GM23338 (cell line): ENCODE measurements around the gene BAMBI. TPM values are rescaled to one million over a fixed set of nuclear protein-coding genes. Genes with fewer than 3 reads are reported as not detected.

Source experiments
- ATAC-seq: fragments of 200-7000 bp; cut with Tn5 transposase; 3 replicates; pipeline ENCODE4 v1.9.1; 2020
- DNase-seq: peaks from one replicate; pipeline ENCODE4 v3.0.0-alpha.2; 2015; ENCODE audit warnings: low spot score
- H2AFZ ChIP-seq: fragments of 200-600 bp; sonication (generic); 2 replicates; pipeline ENCODE4 v1.8.0; 2016; ENCODE audit warnings: antibody characterized with exemption, mild to moderate bottlenecking, moderate library complexity
- H3F3A ChIP-seq: fragments of 200-600 bp; sonication (generic); replicated peaks from 2 replicates; pipeline ENCODE4 v1.8.0; 2017; ENCODE audit warnings: antibody characterized with exemption, mixed run types, low read depth
- H3K27ac ChIP-seq: fragments of 200-600 bp; sonication (generic); 2 replicates; pipeline ENCODE4 v1.6.1; 2016; ENCODE audit warnings: low read depth
- H3K27me3 ChIP-seq: fragments of 200-600 bp; sonication (generic); 2 replicates; pipeline ENCODE4 v1.8.0; 2016; ENCODE audit warnings: mild to moderate bottlenecking, mixed run types, moderate library complexity; ENCODE audit not compliant: insufficient read depth
- H3K36me3 ChIP-seq: fragments of 200-600 bp; sonication (generic); 2 replicates; pipeline ENCODE4 v1.8.0; 2016; ENCODE audit warnings: mild to moderate bottlenecking; ENCODE audit not compliant: insufficient read depth
- H3K4me1 ChIP-seq: fragments of 200-600 bp; sonication (generic); 2 replicates; pipeline ENCODE4 v1.8.0; 2016; ENCODE audit warnings: mild to moderate bottlenecking, moderate library complexity; ENCODE audit not compliant: insufficient read depth
- H3K4me2 ChIP-seq: fragments of 200-600 bp; sonication (generic); 2 replicates; pipeline ENCODE4 v1.7.1; 2017; ENCODE audit warnings: mixed run types
- H3K4me3 ChIP-seq: fragments of 200-600 bp; sonication (generic); 2 replicates; pipeline ENCODE4 v1.6.1; 2016; ENCODE audit warnings: mixed run types
- H3K79me2 ChIP-seq: fragments of 200-600 bp; sonication (generic); replicated peaks from 2 replicates; pipeline ENCODE4 v1.8.0; 2017; ENCODE audit warnings: mild to moderate bottlenecking; ENCODE audit not compliant: insufficient read depth
- H3K9me2 ChIP-seq: fragments of 200-600 bp; sonication (generic); 2 replicates; pipeline ENCODE4 v1.8.0; 2017; ENCODE audit not compliant: insufficient read depth
- H4K20me1 ChIP-seq: fragments of 200-600 bp; sonication (generic); replicated peaks from 2 replicates; pipeline ENCODE4 v1.8.0; 2017; ENCODE audit warnings: mild to moderate bottlenecking; ENCODE audit not compliant: insufficient read depth
- H3K27ac Mint-ChIP-seq: 2 replicates; pipeline ENCODE4 v1.8.0; 2020; ENCODE audit warnings: inconsistent platforms, mild to moderate bottlenecking, moderate library complexity, mixed read lengths
- H3K27me3 Mint-ChIP-seq: 3 replicates; pipeline ENCODE4 v1.8.0; 2022; ENCODE audit warnings: low read depth, mild to moderate bottlenecking, moderate library complexity, mixed read lengths, inconsistent platforms; ENCODE audit not compliant: insufficient read depth, poor library complexity
- H3K36me3 Mint-ChIP-seq: 3 replicates; pipeline ENCODE4 v1.8.0; 2021; ENCODE audit warnings: low read depth, mild to moderate bottlenecking, inconsistent platforms, moderate library complexity, mixed read lengths
- H3K4me1 Mint-ChIP-seq: 3 replicates; pipeline ENCODE4 v1.8.0; 2020; ENCODE audit warnings: mild to moderate bottlenecking, inconsistent platforms, mixed read lengths
- H3K4me3 Mint-ChIP-seq: 3 replicates; pipeline ENCODE4 v1.8.0; 2021; ENCODE audit warnings: moderate library complexity, mild to moderate bottlenecking, inconsistent platforms, mixed read lengths
- H3K9me3 Mint-ChIP-seq: 3 replicates; pipeline ENCODE4 v1.8.0; 2020; ENCODE audit warnings: moderate library complexity, mild to moderate bottlenecking, inconsistent platforms, mixed read lengths
- CREB1 ChIP-seq: fragments of 250-450 bp; sonication (Bioruptor Pico); IDR thresholded peaks from 2 replicates; pipeline ENCODE4 v1.5.0; 2020; ENCODE audit warnings: low read depth, mild to moderate bottlenecking, moderate library complexity
- EZH2 ChIP-seq: fragments of 200-600 bp; sonication (generic); IDR thresholded peaks from one replicate; pipeline ENCODE4 v1.8.0; 2017; ENCODE audit warnings: antibody characterized with exemption, mild to moderate bottlenecking, low read depth; ENCODE audit not compliant: unreplicated experiment
- JUNB ChIP-seq: IDR thresholded peaks from one replicate; pipeline ENCODE4 v1.6.1; 2016; ENCODE audit warnings: antibody characterized with exemption; ENCODE audit not compliant: unreplicated experiment
- NANOG ChIP-seq: IDR thresholded peaks from 2 replicates; pipeline ENCODE4 v1.6.1; 2016; ENCODE audit warnings: antibody characterized with exemption, borderline replicate concordance
- POLR2AphosphoS5 ChIP-seq: IDR thresholded peaks from 2 replicates; pipeline ENCODE4 v1.6.1; 2016; ENCODE audit warnings: antibody characterized with exemption, low read depth
- ZNF114 ChIP-seq: fragments of 250-450 bp; sonication (Bioruptor Pico); IDR thresholded peaks from 2 replicates; pipeline ENCODE4 v1.5.0; 2020; ENCODE audit warnings: mild to moderate bottlenecking, moderate library complexity
- ZNF331 ChIP-seq: fragments of 250-450 bp; sonication (Bioruptor Pico); IDR thresholded peaks from 2 replicates; pipeline ENCODE4 v1.5.0; 2020; ENCODE audit warnings: low read depth, mild to moderate bottlenecking, moderate library complexity
- polyA plus RNA-seq: library from polyadenylated mRNA; unstranded; fragments of >200 nt; fragmentation: Nextera tagmentation; extraction: Ambion mirVana; gene quantifications from 2 replicates; pipeline ENCODE4 v1.2.1, GENCODE V29; 2016
- total RNA-seq: library from RNA; depleted of rRNA; stranded (reverse); fragments of >200 nt; shearing (Covaris generic); gene quantifications from 2 replicates; pipeline ENCODE4 v1.2.3, GENCODE V29; 2014
- TF ChIP-seq, protein P1 (sequence below), 2 experiments: fragments of 200-600 bp in 1 of 2; sonication (generic) in 1 of 2; conservative IDR thresholded peaks; 2 replicates each; pipeline versions ENCODE4 v1.5.1 to v1.6.1; 2016 to 2017; ENCODE audit warnings: antibody characterized with exemption in 2 of 2, low read depth in 2 of 2, mild to moderate bottlenecking in 2 of 2, moderate library complexity in 1 of 2
- TF ChIP-seq, protein P2 (sequence below): IDR thresholded peaks from 2 replicates; pipeline ENCODE4 v1.6.1; 2016; ENCODE audit warnings: antibody characterized with exemption
- TF ChIP-seq, protein P3 (sequence below): IDR thresholded peaks from one replicate; pipeline ENCODE4 v1.6.1; 2018; ENCODE audit warnings: antibody characterized with exemption; ENCODE audit not compliant: unreplicated experiment

The BAMBI gene
- total and polyA plus RNA-seq, 2 experiments from 2014 or later, result 20.1 to 37.5 TPM

DNA sequence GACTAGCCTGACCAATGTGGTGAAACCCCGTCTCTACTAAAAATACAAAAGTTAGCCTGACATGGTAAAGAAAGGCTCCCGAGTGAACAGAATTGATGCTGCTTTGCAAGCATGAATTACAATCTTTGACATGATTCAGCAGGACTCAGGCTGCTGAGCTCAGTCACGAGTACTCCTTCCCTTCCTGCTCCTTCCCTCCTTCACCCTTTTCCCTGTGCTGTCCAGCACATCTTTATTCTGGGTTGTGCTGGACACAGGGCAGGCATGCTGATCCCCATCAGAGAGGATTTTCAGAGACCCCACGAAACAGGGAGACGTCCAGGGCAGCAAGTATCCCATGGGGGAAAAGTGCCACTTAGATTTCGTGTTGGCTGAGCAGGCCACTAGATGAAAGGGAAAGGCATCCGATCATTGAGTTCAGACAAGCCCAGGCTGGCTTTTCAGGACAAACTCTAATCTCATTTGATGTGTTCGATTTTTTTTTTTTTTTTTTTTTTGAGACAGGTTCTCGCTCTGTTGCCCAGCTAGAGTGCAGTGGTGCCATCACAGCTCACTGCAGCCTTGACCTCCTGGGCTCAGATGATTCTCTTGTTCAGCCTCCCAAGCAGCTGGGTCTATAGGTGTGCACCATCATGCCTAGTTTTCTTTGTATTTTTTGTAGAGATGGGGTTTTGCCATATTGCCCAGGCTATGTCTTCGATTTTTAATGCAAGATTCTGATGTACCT lies 36.5 kb downstream of the BAMBI start (continued):
- no peak for TF ChIP-seq ZNF114 (CRISPR knock-in tag)

DNA sequence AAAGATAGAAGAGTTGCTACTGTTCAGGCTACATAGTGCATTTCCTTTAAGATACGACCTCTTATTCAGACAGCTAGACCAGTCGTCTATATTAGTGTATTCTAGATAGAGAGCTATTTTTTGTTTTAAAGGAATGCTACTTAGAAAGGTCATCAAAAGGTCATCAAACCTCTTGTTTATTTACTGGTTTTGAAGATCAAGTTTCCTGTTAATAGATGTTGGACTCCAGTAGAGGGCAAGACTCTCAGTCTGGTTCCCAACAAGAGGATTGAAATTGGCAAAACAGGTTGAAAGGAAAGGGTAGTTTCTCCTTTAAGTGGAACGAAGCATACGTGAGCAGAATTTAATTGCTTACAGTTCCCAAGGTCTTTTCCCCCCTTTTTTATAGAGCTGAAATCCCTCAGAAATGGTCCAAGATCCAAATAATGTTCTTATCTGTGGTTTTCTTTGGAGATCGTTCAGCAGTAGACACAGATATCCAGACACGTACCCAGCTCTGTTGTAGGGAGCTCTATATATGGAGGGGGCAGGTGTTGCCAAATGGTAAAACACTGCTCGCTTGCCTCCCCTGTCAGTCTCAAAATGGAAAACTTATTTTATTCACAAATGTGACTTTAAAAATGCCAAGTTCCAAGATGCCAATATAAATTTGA lies 37.2 kb downstream of the BAMBI start:
- H3K27ac Mint-ChIP-seq, result no peak overlapping the region
- H3K4me2 ChIP-seq, result no peak overlapping the region
- H3K4me1 Mint-ChIP-seq, result peaks cover 3% of the 10 kb centered on the region; the same call in 1 of the 3 replicates
- H3K79me2 ChIP-seq, result no peaks in the 10 kb centered on the region
- DNase-seq (no peak), ATAC-seq (no peak)
- no peaks in the 10 kb centered on the region for H3F3A ChIP-seq
- TF ChIP-seq ZNF331 (CRISPR knock-in tag) (no peak), EZH2 (no peak), CREB1 (CRISPR knock-in tag) (no peak), JUNB (no peak), NANOG (no peak), POLR2AphosphoS5 (no peak)
- TF ChIP-seq, protein P1, sequence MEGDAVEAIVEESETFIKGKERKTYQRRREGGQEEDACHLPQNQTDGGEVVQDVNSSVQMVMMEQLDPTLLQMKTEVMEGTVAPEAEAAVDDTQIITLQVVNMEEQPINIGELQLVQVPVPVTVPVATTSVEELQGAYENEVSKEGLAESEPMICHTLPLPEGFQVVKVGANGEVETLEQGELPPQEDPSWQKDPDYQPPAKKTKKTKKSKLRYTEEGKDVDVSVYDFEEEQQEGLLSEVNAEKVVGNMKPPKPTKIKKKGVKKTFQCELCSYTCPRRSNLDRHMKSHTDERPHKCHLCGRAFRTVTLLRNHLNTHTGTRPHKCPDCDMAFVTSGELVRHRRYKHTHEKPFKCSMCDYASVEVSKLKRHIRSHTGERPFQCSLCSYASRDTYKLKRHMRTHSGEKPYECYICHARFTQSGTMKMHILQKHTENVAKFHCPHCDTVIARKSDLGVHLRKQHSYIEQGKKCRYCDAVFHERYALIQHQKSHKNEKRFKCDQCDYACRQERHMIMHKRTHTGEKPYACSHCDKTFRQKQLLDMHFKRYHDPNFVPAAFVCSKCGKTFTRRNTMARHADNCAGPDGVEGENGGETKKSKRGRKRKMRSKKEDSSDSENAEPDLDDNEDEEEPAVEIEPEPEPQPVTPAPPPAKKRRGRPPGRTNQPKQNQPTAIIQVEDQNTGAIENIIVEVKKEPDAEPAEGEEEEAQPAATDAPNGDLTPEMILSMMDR (conservative IDR thresholded peaks at IDR 0.05; ENCODE audit: low read depth in 2 of 2), result no peak
- TF ChIP-seq, protein P2, sequence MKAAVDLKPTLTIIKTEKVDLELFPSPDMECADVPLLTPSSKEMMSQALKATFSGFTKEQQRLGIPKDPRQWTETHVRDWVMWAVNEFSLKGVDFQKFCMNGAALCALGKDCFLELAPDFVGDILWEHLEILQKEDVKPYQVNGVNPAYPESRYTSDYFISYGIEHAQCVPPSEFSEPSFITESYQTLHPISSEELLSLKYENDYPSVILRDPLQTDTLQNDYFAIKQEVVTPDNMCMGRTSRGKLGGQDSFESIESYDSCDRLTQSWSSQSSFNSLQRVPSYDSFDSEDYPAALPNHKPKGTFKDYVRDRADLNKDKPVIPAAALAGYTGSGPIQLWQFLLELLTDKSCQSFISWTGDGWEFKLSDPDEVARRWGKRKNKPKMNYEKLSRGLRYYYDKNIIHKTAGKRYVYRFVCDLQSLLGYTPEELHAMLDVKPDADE, result no peak
- TF ChIP-seq, protein P3, sequence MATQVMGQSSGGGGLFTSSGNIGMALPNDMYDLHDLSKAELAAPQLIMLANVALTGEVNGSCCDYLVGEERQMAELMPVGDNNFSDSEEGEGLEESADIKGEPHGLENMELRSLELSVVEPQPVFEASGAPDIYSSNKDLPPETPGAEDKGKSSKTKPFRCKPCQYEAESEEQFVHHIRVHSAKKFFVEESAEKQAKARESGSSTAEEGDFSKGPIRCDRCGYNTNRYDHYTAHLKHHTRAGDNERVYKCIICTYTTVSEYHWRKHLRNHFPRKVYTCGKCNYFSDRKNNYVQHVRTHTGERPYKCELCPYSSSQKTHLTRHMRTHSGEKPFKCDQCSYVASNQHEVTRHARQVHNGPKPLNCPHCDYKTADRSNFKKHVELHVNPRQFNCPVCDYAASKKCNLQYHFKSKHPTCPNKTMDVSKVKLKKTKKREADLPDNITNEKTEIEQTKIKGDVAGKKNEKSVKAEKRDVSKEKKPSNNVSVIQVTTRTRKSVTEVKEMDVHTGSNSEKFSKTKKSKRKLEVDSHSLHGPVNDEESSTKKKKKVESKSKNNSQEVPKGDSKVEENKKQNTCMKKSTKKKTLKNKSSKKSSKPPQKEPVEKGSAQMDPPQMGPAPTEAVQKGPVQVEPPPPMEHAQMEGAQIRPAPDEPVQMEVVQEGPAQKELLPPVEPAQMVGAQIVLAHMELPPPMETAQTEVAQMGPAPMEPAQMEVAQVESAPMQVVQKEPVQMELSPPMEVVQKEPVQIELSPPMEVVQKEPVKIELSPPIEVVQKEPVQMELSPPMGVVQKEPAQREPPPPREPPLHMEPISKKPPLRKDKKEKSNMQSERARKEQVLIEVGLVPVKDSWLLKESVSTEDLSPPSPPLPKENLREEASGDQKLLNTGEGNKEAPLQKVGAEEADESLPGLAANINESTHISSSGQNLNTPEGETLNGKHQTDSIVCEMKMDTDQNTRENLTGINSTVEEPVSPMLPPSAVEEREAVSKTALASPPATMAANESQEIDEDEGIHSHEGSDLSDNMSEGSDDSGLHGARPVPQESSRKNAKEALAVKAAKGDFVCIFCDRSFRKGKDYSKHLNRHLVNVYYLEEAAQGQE, result no peak
- no peaks in the 10 kb centered on the region for H3K36me3 Mint-ChIP-seq
- no peak overlapping the region for H3K4me3 Mint-ChIP-seq
- no peaks in the 10 kb centered on the region for H3K4me1 ChIP-seq
- no peak overlapping the region for H2AFZ ChIP-seq
- no peaks in the 10 kb centered on the region for H3K9me3 Mint-ChIP-seq
- H3K9me2 ChIP-seq, result no peaks in the 10 kb centered on the region
- H3K36me3 ChIP-seq, result no peaks in the 10 kb centered on the region
- H3K4me3 ChIP-seq, result no peak overlapping the region
- no peaks in the 10 kb centered on the region for H4K20me1 ChIP-seq
- H3K27ac ChIP-seq, result no peak overlapping the region
- no peaks in the 10 kb centered on the region for H3K27me3 ChIP-seq
- H3K27me3 Mint-ChIP-seq, result no peaks in the 10 kb centered on the region
